Panc1 (cell line): ENCODE measurements around the gene MILR1.

Source experiments
- POLR2AphosphoS5 ChIP-seq: IDR thresholded peaks from 2 replicates; pipeline ENCODE4 v1.6.1; 2012; ENCODE audit warnings: mild to moderate bottlenecking, low read depth, low read length, moderate library complexity
- TF ChIP-seq, protein P1 (sequence below): fragments of 450-650 bp; IDR thresholded peaks from 2 replicates; pipeline ENCODE4 v1.5.1; 2017; ENCODE audit warnings: mild to moderate bottlenecking
- TF ChIP-seq, protein P2 (sequence below), 2 experiments: IDR thresholded peaks; 2 replicates each; pipeline ENCODE4 v1.6.1; 2011 to 2012; ENCODE audit warnings: low read depth in 2 of 2, control low read depth in 1 of 2, low read length in 1 of 2, mild to moderate bottlenecking in 1 of 2, moderate library complexity in 1 of 2; ENCODE audit not compliant: insufficient read depth in 1 of 2

DNA sequence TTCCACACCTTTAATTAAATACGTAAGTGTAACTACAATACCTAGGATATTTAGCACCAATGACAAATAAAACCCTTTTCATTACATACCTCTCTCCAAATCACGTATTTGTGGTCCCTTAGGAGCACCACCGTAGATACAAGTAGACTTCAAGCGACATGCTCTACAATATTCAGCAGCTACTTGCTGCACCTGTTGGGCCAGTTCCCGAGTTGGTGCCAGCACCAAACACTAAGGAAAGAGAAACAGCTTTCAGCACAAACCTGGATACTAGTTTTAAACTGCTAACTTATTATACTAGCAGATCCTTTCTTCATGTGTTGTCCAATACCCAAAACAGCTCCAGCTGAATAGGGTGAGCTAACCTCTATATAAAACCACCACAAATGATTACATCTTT is 54.4 kb downstream of the MILR1 start:
- TF ChIP-seq, protein P1, sequence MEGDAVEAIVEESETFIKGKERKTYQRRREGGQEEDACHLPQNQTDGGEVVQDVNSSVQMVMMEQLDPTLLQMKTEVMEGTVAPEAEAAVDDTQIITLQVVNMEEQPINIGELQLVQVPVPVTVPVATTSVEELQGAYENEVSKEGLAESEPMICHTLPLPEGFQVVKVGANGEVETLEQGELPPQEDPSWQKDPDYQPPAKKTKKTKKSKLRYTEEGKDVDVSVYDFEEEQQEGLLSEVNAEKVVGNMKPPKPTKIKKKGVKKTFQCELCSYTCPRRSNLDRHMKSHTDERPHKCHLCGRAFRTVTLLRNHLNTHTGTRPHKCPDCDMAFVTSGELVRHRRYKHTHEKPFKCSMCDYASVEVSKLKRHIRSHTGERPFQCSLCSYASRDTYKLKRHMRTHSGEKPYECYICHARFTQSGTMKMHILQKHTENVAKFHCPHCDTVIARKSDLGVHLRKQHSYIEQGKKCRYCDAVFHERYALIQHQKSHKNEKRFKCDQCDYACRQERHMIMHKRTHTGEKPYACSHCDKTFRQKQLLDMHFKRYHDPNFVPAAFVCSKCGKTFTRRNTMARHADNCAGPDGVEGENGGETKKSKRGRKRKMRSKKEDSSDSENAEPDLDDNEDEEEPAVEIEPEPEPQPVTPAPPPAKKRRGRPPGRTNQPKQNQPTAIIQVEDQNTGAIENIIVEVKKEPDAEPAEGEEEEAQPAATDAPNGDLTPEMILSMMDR, result no peak
- TF ChIP-seq POLR2AphosphoS5, result no peak; the same call in 1 of the 2 replicates
- TF ChIP-seq, protein P2, sequence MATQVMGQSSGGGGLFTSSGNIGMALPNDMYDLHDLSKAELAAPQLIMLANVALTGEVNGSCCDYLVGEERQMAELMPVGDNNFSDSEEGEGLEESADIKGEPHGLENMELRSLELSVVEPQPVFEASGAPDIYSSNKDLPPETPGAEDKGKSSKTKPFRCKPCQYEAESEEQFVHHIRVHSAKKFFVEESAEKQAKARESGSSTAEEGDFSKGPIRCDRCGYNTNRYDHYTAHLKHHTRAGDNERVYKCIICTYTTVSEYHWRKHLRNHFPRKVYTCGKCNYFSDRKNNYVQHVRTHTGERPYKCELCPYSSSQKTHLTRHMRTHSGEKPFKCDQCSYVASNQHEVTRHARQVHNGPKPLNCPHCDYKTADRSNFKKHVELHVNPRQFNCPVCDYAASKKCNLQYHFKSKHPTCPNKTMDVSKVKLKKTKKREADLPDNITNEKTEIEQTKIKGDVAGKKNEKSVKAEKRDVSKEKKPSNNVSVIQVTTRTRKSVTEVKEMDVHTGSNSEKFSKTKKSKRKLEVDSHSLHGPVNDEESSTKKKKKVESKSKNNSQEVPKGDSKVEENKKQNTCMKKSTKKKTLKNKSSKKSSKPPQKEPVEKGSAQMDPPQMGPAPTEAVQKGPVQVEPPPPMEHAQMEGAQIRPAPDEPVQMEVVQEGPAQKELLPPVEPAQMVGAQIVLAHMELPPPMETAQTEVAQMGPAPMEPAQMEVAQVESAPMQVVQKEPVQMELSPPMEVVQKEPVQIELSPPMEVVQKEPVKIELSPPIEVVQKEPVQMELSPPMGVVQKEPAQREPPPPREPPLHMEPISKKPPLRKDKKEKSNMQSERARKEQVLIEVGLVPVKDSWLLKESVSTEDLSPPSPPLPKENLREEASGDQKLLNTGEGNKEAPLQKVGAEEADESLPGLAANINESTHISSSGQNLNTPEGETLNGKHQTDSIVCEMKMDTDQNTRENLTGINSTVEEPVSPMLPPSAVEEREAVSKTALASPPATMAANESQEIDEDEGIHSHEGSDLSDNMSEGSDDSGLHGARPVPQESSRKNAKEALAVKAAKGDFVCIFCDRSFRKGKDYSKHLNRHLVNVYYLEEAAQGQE (IDR thresholded peaks at IDR 0.05; ENCODE audit: insufficient read depth in 1 of 2, low read depth in 2 of 2, low read length in 1 of 2), result no peak
